Measurements from ENCODE around the gene REPIN1. TPM values are rescaled to one million over a fixed set of nuclear protein-coding genes. Genes with fewer than 3 reads are reported as not detected.

The REPIN1 gene
- total and polyA plus RNA-seq, 9 of the 15 experiments (the other 6 are each of a cell fraction or from before 2014, with no cell fraction given): 8.1 to 283 (median 94.3) TPM

DNA sequence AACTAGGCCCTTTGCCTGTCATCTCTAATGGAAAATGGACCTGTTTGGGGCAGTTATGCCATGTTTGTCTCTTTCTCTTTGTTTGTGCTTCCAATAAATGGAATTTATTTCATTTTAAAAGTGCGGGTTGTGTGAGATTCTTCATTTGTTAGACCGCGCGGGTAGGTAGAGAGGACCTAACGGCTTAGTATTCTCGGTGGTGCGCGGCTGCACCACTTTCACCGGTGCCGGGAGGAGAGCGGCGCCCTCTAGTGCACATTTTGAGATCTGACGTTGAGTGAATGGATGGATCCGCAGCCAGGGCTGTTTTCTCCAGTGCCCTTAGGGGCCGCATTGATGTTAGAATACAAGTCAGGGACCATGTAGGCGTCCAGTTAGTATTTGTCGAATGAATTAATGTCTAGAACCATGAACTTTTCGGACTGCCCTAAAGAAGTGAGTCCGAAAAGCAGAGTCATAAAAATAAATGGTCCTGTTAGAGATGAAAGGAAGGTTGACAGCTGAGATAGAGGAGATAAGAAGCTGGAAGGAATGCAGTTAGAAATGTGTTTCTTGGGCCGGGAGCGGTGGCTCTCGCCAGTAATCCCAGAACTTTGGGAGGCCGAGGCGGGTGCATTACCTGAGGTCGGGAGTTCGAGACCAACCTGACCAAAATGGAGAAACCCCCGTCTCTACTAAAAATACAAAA, 52.5 kb downstream of the REPIN1 start (continued):
- TF ChIP-seq, protein P1, sequence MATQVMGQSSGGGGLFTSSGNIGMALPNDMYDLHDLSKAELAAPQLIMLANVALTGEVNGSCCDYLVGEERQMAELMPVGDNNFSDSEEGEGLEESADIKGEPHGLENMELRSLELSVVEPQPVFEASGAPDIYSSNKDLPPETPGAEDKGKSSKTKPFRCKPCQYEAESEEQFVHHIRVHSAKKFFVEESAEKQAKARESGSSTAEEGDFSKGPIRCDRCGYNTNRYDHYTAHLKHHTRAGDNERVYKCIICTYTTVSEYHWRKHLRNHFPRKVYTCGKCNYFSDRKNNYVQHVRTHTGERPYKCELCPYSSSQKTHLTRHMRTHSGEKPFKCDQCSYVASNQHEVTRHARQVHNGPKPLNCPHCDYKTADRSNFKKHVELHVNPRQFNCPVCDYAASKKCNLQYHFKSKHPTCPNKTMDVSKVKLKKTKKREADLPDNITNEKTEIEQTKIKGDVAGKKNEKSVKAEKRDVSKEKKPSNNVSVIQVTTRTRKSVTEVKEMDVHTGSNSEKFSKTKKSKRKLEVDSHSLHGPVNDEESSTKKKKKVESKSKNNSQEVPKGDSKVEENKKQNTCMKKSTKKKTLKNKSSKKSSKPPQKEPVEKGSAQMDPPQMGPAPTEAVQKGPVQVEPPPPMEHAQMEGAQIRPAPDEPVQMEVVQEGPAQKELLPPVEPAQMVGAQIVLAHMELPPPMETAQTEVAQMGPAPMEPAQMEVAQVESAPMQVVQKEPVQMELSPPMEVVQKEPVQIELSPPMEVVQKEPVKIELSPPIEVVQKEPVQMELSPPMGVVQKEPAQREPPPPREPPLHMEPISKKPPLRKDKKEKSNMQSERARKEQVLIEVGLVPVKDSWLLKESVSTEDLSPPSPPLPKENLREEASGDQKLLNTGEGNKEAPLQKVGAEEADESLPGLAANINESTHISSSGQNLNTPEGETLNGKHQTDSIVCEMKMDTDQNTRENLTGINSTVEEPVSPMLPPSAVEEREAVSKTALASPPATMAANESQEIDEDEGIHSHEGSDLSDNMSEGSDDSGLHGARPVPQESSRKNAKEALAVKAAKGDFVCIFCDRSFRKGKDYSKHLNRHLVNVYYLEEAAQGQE (IDR thresholded peaks at IDR 0.05; ENCODE audit: borderline replicate concordance): peak; percentile 94
- TF ChIP-seq, protein P1 (CRISPR knock-in tag; IDR thresholded peaks at IDR 0.05; ENCODE audit: low read depth): no peak
- TF ChIP-seq KLF16 (IDR thresholded peaks at IDR 0.05): no peak
- peak; percentile 93 for TF ChIP-seq CREM (IDR thresholded peaks at IDR 0.05; ENCODE audit: low read depth)
- TF ChIP-seq RUNX1 (IDR thresholded peaks at IDR 0.05; ENCODE audit: low read depth): no peak
- no peak for TF ChIP-seq ZNF717 (CRISPR knock-in tag; IDR thresholded peaks at IDR 0.05)
- TF ChIP-seq, protein P2, sequence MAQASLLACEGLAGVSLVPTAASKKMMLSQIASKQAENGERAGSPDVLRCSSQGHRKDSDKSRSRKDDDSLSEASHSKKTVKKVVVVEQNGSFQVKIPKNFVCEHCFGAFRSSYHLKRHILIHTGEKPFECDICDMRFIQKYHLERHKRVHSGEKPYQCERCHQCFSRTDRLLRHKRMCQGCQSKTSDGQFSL (CRISPR knock-in tag; IDR thresholded peaks at IDR 0.05): peak; percentile 14; the same call in 1 of the 2 replicates
- TF ChIP-seq, protein P2 (tag; IDR thresholded peaks at IDR 0.05): no peak
- TF ChIP-seq TCF7 (IDR thresholded peaks at IDR 0.05; ENCODE audit: borderline replicate concordance): peak; percentile 10; the same call in 1 of the 2 replicates
- TF ChIP-seq, protein P3, sequence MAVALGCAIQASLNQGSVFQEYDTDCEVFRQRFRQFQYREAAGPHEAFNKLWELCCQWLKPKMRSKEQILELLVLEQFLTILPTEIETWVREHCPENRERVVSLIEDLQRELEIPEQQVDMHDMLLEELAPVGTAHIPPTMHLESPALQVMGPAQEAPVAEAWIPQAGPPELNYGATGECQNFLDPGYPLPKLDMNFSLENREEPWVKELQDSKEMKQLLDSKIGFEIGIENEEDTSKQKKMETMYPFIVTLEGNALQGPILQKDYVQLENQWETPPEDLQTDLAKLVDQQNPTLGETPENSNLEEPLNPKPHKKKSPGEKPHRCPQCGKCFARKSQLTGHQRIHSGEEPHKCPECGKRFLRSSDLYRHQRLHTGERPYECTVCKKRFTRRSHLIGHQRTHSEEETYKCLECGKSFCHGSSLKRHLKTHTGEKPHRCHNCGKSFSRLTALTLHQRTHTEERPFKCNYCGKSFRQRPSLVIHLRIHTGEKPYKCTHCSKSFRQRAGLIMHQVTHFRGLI (CRISPR knock-in tag; IDR thresholded peaks at IDR 0.05): no peak
- TF ChIP-seq ZZZ3 (IDR thresholded peaks at IDR 0.05): no peak
- no peak for TF ChIP-seq SP2 (IDR thresholded peaks at IDR 0.05; ENCODE audit: extremely low read depth, low read depth, low read length, poor library complexity, severe bottlenecking)
- TF ChIP-seq PRPF4 (IDR thresholded peaks at IDR 0.05; ENCODE audit: insufficient read depth, low read depth, low read length, poor library complexity, severe bottlenecking): no peak
- no peak for TF ChIP-seq DDX20 (tag; IDR thresholded peaks at IDR 0.05; ENCODE audit: low read depth)
- no peak for TF ChIP-seq ELF4 (CRISPR knock-in tag; IDR thresholded peaks at IDR 0.05)
- no peak for TF ChIP-seq MAFF (IDR thresholded peaks at IDR 0.05; ENCODE audit: low read length)
- peak; percentile 53 for TF ChIP-seq BRD9 (IDR thresholded peaks at IDR 0.05; ENCODE audit: low read depth, partially characterized antibody)
- no peak for TF ChIP-seq ZNF77 (CRISPR knock-in tag; IDR thresholded peaks at IDR 0.05)
- no peak for TF ChIP-seq DNMT1 (IDR thresholded peaks at IDR 0.05)
- TF ChIP-seq TRIM28 (IDR thresholded peaks at IDR 0.05): no peak
- no peak for TF ChIP-seq ZNF778 (CRISPR knock-in tag; IDR thresholded peaks at IDR 0.05)

All from K562 (cell line).